HepG2 (cell line): ENCODE data around the gene EFCAB8. TPM values are rescaled to one million over a fixed set of nuclear protein-coding genes. Genes with fewer than 3 reads are reported as not detected.

Experiments
- ATM ChIP-seq: fragments of 450-650 bp; IDR thresholded peaks from 2 replicates; pipeline ENCODE4 v1.7.1; 2017; ENCODE audit warnings: mild to moderate bottlenecking, borderline replicate concordance
- ERF ChIP-seq: IDR thresholded peaks from 2 replicates; pipeline ENCODE4 v1.6.1; 2018; ENCODE audit warnings: missing biosample characterization, missing genetic modification reagents
- HMG20A ChIP-seq: IDR thresholded peaks from 2 replicates; pipeline ENCODE4 v1.6.1; 2016; ENCODE audit warnings: borderline replicate concordance
- HNF4G ChIP-seq, 2 experiments: sonication (generic) in 1 of 2; formaldehyde crosslinking in 1 of 2; IDR thresholded peaks; 2 replicates each; pipeline versions ENCODE4 v1.4.0 to v1.6.1; 2011 to 2020; ENCODE audit warnings: borderline replicate concordance in 2 of 2, low read depth in 2 of 2, mild to moderate bottlenecking in 2 of 2, low read length in 1 of 2, missing genetic modification reagents in 1 of 2, moderate library complexity in 1 of 2
- KDM5A ChIP-seq: fragments of 200-600 bp; sonication (generic); IDR thresholded peaks from 2 replicates; pipeline ENCODE4 v1.7.0; 2018; ENCODE audit warnings: antibody characterized with exemption, mild to moderate bottlenecking, low read length, borderline replicate concordance
- MATR3 ChIP-seq: sonication (generic); formaldehyde crosslinking; IDR thresholded peaks from 2 replicates; pipeline ENCODE4 v1.4.0; 2020; ENCODE audit warnings: missing genetic modification reagents
- POGZ ChIP-seq: sonication (generic); formaldehyde crosslinking; IDR thresholded peaks from 2 replicates; pipeline ENCODE4 v1.4.0; 2020; ENCODE audit warnings: mild to moderate bottlenecking, missing genetic modification reagents
- POLR2A ChIP-seq, 2 experiments: IDR thresholded peaks; 2 replicates each; pipeline ENCODE4 v1.6.1; 2011; ENCODE audit warnings: low read depth in 2 of 2, low read length in 2 of 2, mild to moderate bottlenecking in 1 of 2, moderate library complexity in 1 of 2; ENCODE audit not compliant: insufficient read depth in 1 of 2
- PRPF4 ChIP-seq: fragments of 200-400 bp; formaldehyde crosslinking; IDR thresholded peaks from 2 replicates; pipeline ENCODE4 v1.6.1; 2016; ENCODE audit warnings: low read length, low read depth; ENCODE audit not compliant: poor library complexity, severe bottlenecking
- REL ChIP-seq: sonication (generic); formaldehyde crosslinking; conservative IDR thresholded peaks from 2 replicates; pipeline ENCODE4 v1.8.0; 2022; ENCODE audit warnings: mild to moderate bottlenecking, missing genetic modification reagents, moderate library complexity
- THYN1 ChIP-seq: sonication (generic); formaldehyde crosslinking; IDR thresholded peaks from 2 replicates; pipeline ENCODE4 v1.8.1; 2023; ENCODE audit warnings: low read depth, mild to moderate bottlenecking, moderate library complexity, missing genetic modification reagents, borderline replicate concordance
- XBP1 ChIP-seq: sonication (generic); formaldehyde crosslinking; IDR thresholded peaks from 2 replicates; pipeline ENCODE4 v1.5.0; 2020; ENCODE audit warnings: missing genetic modification reagents
- ZNF143 ChIP-seq: sonication (generic); formaldehyde crosslinking; IDR thresholded peaks from 2 replicates; pipeline ENCODE4 v1.4.0; 2020; ENCODE audit warnings: missing genetic modification reagents
- ZNF160 ChIP-seq: sonication (generic); formaldehyde crosslinking; IDR thresholded peaks from 2 replicates; pipeline ENCODE4 v1.8.0; 2022; ENCODE audit warnings: mild to moderate bottlenecking, inconsistent platforms, missing genetic modification reagents
- ZNF235 ChIP-seq: sonication (generic); formaldehyde crosslinking; IDR thresholded peaks from 2 replicates; pipeline ENCODE4 v1.8.1; 2023; ENCODE audit warnings: mild to moderate bottlenecking, missing genetic modification reagents, borderline replicate concordance
- ZNF317 ChIP-seq: sonication (generic); formaldehyde crosslinking; IDR thresholded peaks from 2 replicates; pipeline ENCODE4 v1.5.0; 2020; ENCODE audit warnings: mild to moderate bottlenecking, missing genetic modification reagents
- ZNF335 ChIP-seq: sonication (generic); formaldehyde crosslinking; IDR thresholded peaks from 2 replicates; pipeline ENCODE4 v1.4.0; 2020; ENCODE audit warnings: missing genetic modification reagents
- ZNF660 ChIP-seq: sonication (generic); formaldehyde crosslinking; IDR thresholded peaks from 2 replicates; pipeline ENCODE4 v1.5.1; 2020; ENCODE audit warnings: mild to moderate bottlenecking, low read depth, missing genetic modification reagents, borderline replicate concordance
- ZNF720 ChIP-seq: sonication (generic); formaldehyde crosslinking; IDR thresholded peaks from 2 replicates; pipeline ENCODE4 v1.4.0; 2020; ENCODE audit warnings: missing genetic modification reagents
- ZNF766 ChIP-seq: sonication (generic); formaldehyde crosslinking; IDR thresholded peaks from 2 replicates; pipeline ENCODE4 v1.5.0; 2020; ENCODE audit warnings: missing genetic modification reagents, borderline replicate concordance
- polyA plus RNA-seq, 8 experiments: library from polyadenylated mRNA; depleted of rRNA in 3 of 8; stranded (reverse) in 7 of 8; unstranded in 1 of 8; fragments of >200 nt; fragmentation: Illumina TruSeq in 4 of 8; extraction: Trizol in 4 of 8; gene quantifications; 2 replicates each; pipeline versions ENCODE4 v1.2.1 to v1.2.3, GENCODE V29; 2011 to 2016; ENCODE audit warnings: low read depth in 4 of 8, missing spikeins in 1 of 8, mixed read lengths in 1 of 8; ENCODE audit not compliant: insufficient read depth in 1 of 8
- total RNA-seq, 5 experiments: library from RNA; depleted of rRNA; stranded (reverse); fragments of >200 nt; fragmentation: Illumina TruSeq; extraction: Trizol; gene quantifications; 2 replicates each; pipeline ENCODE4 v1.2.3, GENCODE V29; 2016; ENCODE audit warnings: low read depth in 1 of 5
- TF ChIP-seq, protein P1 (sequence below): sonication (generic); formaldehyde crosslinking; IDR thresholded peaks from 2 replicates; pipeline ENCODE4 v1.4.0; 2020; ENCODE audit warnings: missing genetic modification reagents, borderline replicate concordance
- TF ChIP-seq, protein P2 (sequence below): sonication (generic); formaldehyde crosslinking; IDR thresholded peaks from 2 replicates; pipeline ENCODE4 v1.8.1; 2022; ENCODE audit warnings: low read depth, mild to moderate bottlenecking, missing genetic modification reagents
- TF ChIP-seq, protein P3 (sequence below): sonication (generic); formaldehyde crosslinking; conservative IDR thresholded peaks from 2 replicates; pipeline ENCODE4 v1.4.0; 2020; ENCODE audit warnings: missing genetic modification reagents

The EFCAB8 gene
- total and polyA plus RNA-seq, 2 of the 13 experiments (the other 11 are each of a cell fraction or from before 2014, with no cell fraction given): 0.15 to 0.22 TPM

DNA sequence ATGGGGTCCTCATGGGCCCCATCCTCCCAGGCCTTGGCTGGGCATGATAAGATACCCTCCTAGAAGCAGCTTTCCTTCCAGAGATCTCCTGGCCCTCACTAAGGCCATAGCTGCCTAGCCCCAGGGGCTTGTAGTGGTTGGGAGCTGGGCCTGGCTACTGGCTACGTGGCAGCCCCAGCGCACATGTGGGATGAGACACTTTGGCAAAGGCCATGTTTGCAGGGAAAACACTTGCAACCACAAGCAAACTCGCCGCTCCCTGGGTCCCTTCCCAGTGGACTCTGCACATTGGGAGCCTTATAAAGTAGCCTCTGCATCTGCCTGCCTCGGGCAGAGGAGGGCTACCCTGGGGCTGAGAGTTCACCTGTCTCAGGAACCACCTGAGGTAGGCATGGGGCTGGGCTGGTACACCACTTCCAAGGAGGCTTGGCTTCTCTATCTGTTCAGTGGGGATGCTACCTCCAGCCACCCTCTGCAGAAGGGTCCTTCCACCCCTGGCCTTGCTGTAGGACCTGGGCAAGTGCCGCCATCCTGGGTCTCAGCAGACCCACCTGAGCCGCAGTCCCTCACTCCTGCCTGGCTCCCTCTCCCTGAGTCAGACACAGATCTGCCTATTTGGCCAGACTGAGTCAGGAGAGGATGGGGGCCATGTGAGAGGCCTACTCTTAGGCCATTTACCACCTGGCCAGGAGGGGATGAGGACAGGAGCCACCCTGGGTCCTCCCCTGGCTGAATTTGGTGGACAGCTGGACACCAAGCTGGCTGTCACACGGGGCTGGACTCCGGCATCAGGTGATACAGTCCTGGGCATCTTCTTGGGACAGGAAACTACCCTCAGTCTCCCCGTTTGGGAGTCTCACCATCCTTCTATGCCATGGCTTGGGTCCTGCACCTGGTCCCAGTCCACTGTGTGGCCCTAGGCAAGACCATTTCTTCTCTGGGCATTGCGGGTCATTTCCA lies 148.9 kb downstream of the EFCAB8 start, which contains the start of gene BPIFB2 (continued):
- no peak for TF ChIP-seq ATM
- TF ChIP-seq MATR3 (CRISPR knock-in tag): no peak
- TF ChIP-seq PRPF4: peak; percentile 39
- peak; percentile 92 for TF ChIP-seq ERF (CRISPR knock-in tag)
- 0 out of 2 replicates have a peak, but pooled peaks have one; percentile 45 for TF ChIP-seq ZNF235
- TF ChIP-seq, protein P1, sequence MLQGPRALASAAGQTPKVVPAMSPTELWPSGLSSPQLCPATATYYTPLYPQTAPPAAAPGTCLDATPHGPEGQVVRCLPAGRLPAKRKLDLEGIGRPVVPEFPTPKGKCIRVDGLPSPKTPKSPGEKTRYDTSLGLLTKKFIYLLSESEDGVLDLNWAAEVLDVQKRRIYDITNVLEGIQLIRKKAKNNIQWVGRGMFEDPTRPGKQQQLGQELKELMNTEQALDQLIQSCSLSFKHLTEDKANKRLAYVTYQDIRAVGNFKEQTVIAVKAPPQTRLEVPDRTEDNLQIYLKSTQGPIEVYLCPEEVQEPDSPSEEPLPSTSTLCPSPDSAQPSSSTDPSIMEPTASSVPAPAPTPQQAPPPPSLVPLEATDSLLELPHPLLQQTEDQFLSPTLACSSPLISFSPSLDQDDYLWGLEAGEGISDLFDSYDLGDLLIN (CRISPR knock-in tag): peak; percentile 91
- TF ChIP-seq POGZ (CRISPR knock-in tag): peak; percentile 84
- TF ChIP-seq, protein P2, sequence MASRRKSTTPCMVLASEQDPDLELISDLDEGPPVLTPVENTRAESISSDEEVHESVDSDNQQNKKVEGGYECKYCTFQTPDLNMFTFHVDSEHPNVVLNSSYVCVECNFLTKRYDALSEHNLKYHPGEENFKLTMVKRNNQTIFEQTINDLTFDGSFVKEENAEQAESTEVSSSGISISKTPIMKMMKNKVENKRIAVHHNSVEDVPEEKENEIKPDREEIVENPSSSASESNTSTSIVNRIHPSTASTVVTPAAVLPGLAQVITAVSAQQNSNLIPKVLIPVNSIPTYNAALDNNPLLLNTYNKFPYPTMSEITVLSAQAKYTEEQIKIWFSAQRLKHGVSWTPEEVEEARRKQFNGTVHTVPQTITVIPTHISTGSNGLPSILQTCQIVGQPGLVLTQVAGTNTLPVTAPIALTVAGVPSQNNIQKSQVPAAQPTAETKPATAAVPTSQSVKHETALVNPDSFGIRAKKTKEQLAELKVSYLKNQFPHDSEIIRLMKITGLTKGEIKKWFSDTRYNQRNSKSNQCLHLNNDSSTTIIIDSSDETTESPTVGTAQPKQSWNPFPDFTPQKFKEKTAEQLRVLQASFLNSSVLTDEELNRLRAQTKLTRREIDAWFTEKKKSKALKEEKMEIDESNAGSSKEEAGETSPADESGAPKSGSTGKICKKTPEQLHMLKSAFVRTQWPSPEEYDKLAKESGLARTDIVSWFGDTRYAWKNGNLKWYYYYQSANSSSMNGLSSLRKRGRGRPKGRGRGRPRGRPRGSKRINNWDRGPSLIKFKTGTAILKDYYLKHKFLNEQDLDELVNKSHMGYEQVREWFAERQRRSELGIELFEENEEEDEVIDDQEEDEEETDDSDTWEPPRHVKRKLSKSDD (CRISPR knock-in tag): peak; percentile 79; the same call in 1 of the 2 replicates
- no peak for TF ChIP-seq THYN1
- TF ChIP-seq KDM5A: 0 out of 2 replicates have a peak, but pooled peaks have one; percentile 7
- TF ChIP-seq POLR2A (IDR thresholded peaks at IDR 0.05; ENCODE audit: insufficient read depth in 1 of 2, low read depth in 2 of 2, low read length in 2 of 2): peak; percentile 98 to 100
- TF ChIP-seq HMG20A (CRISPR knock-in tag): peak; percentile 76
- TF ChIP-seq, protein P3, sequence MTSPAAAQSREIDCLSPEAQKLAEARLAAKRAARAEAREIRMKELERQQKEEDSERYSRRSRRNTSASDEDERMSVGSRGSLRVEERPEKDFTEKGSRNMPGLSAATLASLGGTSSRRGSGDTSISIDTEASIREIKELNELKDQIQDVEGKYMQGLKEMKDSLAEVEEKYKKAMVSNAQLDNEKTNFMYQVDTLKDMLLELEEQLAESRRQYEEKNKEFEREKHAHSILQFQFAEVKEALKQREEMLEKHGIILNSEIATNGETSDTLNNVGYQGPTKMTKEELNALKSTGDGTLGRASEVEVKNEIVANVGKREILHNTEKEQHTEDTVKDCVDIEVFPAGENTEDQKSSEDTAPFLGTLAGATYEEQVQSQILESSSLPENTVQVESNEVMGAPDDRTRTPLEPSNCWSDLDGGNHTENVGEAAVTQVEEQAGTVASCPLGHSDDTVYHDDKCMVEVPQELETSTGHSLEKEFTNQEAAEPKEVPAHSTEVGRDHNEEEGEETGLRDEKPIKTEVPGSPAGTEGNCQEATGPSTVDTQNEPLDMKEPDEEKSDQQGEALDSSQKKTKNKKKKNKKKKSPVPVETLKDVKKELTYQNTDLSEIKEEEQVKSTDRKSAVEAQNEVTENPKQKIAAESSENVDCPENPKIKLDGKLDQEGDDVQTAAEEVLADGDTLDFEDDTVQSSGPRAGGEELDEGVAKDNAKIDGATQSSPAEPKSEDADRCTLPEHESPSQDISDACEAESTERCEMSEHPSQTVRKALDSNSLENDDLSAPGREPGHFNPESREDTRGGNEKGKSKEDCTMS (CRISPR knock-in tag): no peak; the same call in 1 of the 2 replicates
- TF ChIP-seq ZNF335 (CRISPR knock-in tag): peak; percentile 96
- TF ChIP-seq ZNF766 (CRISPR knock-in tag): peak; percentile 66; the same call in 1 of the 2 replicates
- no peak for TF ChIP-seq ZNF720 (CRISPR knock-in tag)
- TF ChIP-seq ZNF660 (CRISPR knock-in tag): no peak
- TF ChIP-seq ZNF317 (CRISPR knock-in tag): peak; percentile 46
- peak; percentile 87 for TF ChIP-seq HNF4G (IDR thresholded peaks at IDR 0.05; ENCODE audit: borderline replicate concordance, low read depth, low read length)
- TF ChIP-seq HNF4G (CRISPR knock-in tag; IDR thresholded peaks at IDR 0.05; ENCODE audit: borderline replicate concordance, low read depth): peak; percentile 94
- no peak for TF ChIP-seq REL
- TF ChIP-seq XBP1 (CRISPR knock-in tag): peak; percentile 97; the same call in 1 of the 2 replicates
- 0 out of 2 replicates have a peak, but pooled peaks have one; percentile 10 for TF ChIP-seq ZNF143 (CRISPR knock-in tag)
- peak; percentile 83; the same call in 1 of the 2 replicates for TF ChIP-seq ZNF160
